SK-N-SH treated with all-trans-retinoic acid at 6 μM for 48 hours (cell line): ENCODE measurements around the gene DIP2C.

Experiments
- ATAC-seq: fragments of 200-7000 bp; cut with Tn5 transposase; 3 replicates; pipeline ENCODE4 v1.9.1; 2020; ENCODE audit warnings: mild to moderate bottlenecking, moderate library complexity
- ARNTL ChIP-seq: fragments of 450-650 bp; formaldehyde crosslinking; IDR thresholded peaks from 2 replicates; pipeline ENCODE4 v1.5.0; 2020; ENCODE audit warnings: low read depth, mild to moderate bottlenecking, moderate library complexity, borderline replicate concordance
- BACH2 ChIP-seq: fragments of 250-450 bp; sonication (Bioruptor Pico); IDR thresholded peaks from 2 replicates; pipeline ENCODE4 v1.9.0; 2021; ENCODE audit warnings: mild to moderate bottlenecking, borderline replicate concordance
- CSDC2 ChIP-seq: fragments of 250-450 bp; sonication (Bioruptor Pico); IDR thresholded peaks from 2 replicates; pipeline ENCODE4 v1.5.0; 2020; ENCODE audit warnings: mild to moderate bottlenecking, moderate library complexity
- ESRRG ChIP-seq: fragments of 250-450 bp; sonication (Bioruptor Pico); IDR thresholded peaks from 2 replicates; pipeline ENCODE4 v1.6.1; 2021; ENCODE audit warnings: mild to moderate bottlenecking
- GLIS3 ChIP-seq: fragments of 250-450 bp; sonication (Bioruptor Pico); IDR thresholded peaks from 2 replicates; pipeline ENCODE4 v1.5.0; 2020; ENCODE audit warnings: mild to moderate bottlenecking, moderate library complexity
- ISL1 ChIP-seq: fragments of 250-450 bp; sonication (Bioruptor Pico); IDR thresholded peaks from 2 replicates; pipeline ENCODE4 v2.1.2; 2022; ENCODE audit warnings: mild to moderate bottlenecking, moderate library complexity
- PPARA ChIP-seq: fragments of 250-450 bp; sonication (Bioruptor Pico); IDR thresholded peaks from 2 replicates; pipeline ENCODE4 v1.5.0; 2020; ENCODE audit warnings: mild to moderate bottlenecking, borderline replicate concordance
- RARB ChIP-seq: fragments of 250-450 bp; sonication (Bioruptor Pico); IDR thresholded peaks from 2 replicates; pipeline ENCODE4 v1.8.0; 2021; ENCODE audit warnings: mild to moderate bottlenecking, moderate library complexity
- SNAI2 ChIP-seq: fragments of 250-450 bp; sonication (Bioruptor Pico); IDR thresholded peaks from 2 replicates; pipeline ENCODE4 v1.5.0; 2020; ENCODE audit warnings: mild to moderate bottlenecking, moderate library complexity
- TCF4 ChIP-seq: fragments of 250-450 bp; sonication (Bioruptor Pico); IDR thresholded peaks from 2 replicates; pipeline ENCODE4 v1.8.0; 2021; ENCODE audit warnings: mild to moderate bottlenecking, moderate library complexity, borderline replicate concordance
- TOX ChIP-seq: fragments of 250-450 bp; sonication (Bioruptor Pico); IDR thresholded peaks from 2 replicates; pipeline ENCODE4 v1.8.0; 2021; ENCODE audit warnings: mild to moderate bottlenecking, moderate library complexity, borderline replicate concordance
- ZC3H10 ChIP-seq: fragments of 250-450 bp; sonication (Bioruptor Pico); IDR thresholded peaks from 2 replicates; pipeline ENCODE4 v1.5.1; 2021; ENCODE audit warnings: mild to moderate bottlenecking, moderate library complexity
- ZFP3 ChIP-seq: fragments of 250-450 bp; sonication (Bioruptor Pico); IDR thresholded peaks from 2 replicates; pipeline ENCODE4 v1.5.0; 2020; ENCODE audit warnings: mild to moderate bottlenecking, moderate library complexity
- ZFP30 ChIP-seq: fragments of 450-650 bp; formaldehyde crosslinking; IDR thresholded peaks from 2 replicates; pipeline ENCODE4 v1.5.0; 2022; ENCODE audit warnings: mild to moderate bottlenecking, moderate library complexity
- ZNF565 ChIP-seq: fragments of 450-650 bp; formaldehyde crosslinking; conservative IDR thresholded peaks from 2 replicates; pipeline ENCODE4 v1.5.0; 2020; ENCODE audit warnings: low read depth, mild to moderate bottlenecking, moderate library complexity
- ZNF70 ChIP-seq: fragments of 450-650 bp; formaldehyde crosslinking; IDR thresholded peaks from 2 replicates; pipeline ENCODE4 v1.5.0; 2020; ENCODE audit warnings: mild to moderate bottlenecking, moderate library complexity
- ZNF8 ChIP-seq: fragments of 450-650 bp; formaldehyde crosslinking; IDR thresholded peaks from 2 replicates; pipeline ENCODE4 v1.5.0; 2020; ENCODE audit warnings: mild to moderate bottlenecking, moderate library complexity
- TF ChIP-seq, protein P1 (sequence below): fragments of 250-450 bp; sonication (Bioruptor Pico); IDR thresholded peaks from 2 replicates; pipeline ENCODE4 v1.5.1; 2020; ENCODE audit warnings: low read depth, mild to moderate bottlenecking, moderate library complexity
- TF ChIP-seq, protein P2 (sequence below): fragments of 250-450 bp; sonication (Bioruptor Pico); IDR thresholded peaks from 2 replicates; pipeline ENCODE4 v1.8.0; 2020; ENCODE audit warnings: mild to moderate bottlenecking, moderate library complexity, borderline replicate concordance
- TF ChIP-seq, protein P3 (sequence below): fragments of 250-450 bp; sonication (Bioruptor Pico); IDR thresholded peaks from 2 replicates; pipeline ENCODE4 v1.5.0; 2020; ENCODE audit warnings: mild to moderate bottlenecking, moderate library complexity
- TF ChIP-seq, protein P4 (sequence below): fragments of 250-450 bp; sonication (Bioruptor Pico); IDR thresholded peaks from 2 replicates; pipeline ENCODE4 v1.5.1; 2021; ENCODE audit warnings: mild to moderate bottlenecking, moderate library complexity
- TF ChIP-seq, protein P5 (sequence below): fragments of 250-450 bp; sonication (Bioruptor Pico); IDR thresholded peaks from 2 replicates; pipeline ENCODE4 v1.8.0; 2021; ENCODE audit warnings: low read depth, mild to moderate bottlenecking, moderate library complexity, borderline replicate concordance

DIP2C gene

DNA sequence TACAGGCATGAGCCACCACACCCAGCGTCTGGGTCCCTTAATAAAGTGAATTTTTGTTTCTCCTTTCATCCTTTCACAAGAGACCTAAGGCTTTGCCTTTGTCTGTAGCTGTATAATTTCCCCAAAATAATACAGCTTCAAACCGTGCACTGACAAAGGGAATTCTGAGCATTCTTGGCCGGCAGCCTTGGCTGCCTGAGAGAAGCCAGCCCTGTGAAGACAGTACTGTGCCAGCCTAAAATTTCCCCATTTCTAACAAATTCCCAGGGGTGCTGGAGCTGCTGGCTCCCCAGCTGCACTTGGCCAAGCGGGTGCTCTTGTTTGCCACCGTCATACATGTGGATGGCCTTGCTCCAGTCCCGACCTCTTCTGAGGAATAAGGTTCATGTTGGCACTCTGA is 448.0 kb downstream of the DIP2C start (continued):
- TF ChIP-seq, protein P1, sequence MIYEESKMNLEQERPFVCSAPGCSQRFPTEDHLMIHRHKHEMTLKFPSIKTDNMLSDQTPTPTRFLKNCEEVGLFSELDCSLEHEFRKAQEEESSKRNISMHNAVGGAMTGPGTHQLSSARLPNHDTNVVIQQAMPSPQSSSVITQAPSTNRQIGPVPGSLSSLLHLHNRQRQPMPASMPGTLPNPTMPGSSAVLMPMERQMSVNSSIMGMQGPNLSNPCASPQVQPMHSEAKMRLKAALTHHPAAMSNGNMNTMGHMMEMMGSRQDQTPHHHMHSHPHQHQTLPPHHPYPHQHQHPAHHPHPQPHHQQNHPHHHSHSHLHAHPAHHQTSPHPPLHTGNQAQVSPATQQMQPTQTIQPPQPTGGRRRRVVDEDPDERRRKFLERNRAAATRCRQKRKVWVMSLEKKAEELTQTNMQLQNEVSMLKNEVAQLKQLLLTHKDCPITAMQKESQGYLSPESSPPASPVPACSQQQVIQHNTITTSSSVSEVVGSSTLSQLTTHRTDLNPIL (CRISPR knock-in tag) = no peak
- TF ChIP-seq PPARA (CRISPR knock-in tag) = no peak
- no peak for TF ChIP-seq TCF4 (CRISPR knock-in tag)
- TF ChIP-seq, protein P2, sequence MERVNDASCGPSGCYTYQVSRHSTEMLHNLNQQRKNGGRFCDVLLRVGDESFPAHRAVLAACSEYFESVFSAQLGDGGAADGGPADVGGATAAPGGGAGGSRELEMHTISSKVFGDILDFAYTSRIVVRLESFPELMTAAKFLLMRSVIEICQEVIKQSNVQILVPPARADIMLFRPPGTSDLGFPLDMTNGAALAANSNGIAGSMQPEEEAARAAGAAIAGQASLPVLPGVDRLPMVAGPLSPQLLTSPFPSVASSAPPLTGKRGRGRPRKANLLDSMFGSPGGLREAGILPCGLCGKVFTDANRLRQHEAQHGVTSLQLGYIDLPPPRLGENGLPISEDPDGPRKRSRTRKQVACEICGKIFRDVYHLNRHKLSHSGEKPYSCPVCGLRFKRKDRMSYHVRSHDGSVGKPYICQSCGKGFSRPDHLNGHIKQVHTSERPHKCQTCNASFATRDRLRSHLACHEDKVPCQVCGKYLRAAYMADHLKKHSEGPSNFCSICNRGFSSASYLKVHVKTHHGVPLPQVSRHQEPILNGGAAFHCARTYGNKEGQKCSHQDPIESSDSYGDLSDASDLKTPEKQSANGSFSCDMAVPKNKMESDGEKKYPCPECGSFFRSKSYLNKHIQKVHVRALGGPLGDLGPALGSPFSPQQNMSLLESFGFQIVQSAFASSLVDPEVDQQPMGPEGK (CRISPR knock-in tag) = no peak
- no peak for TF ChIP-seq ISL1 (CRISPR knock-in tag)
- no peak for TF ChIP-seq ZNF8 (CRISPR knock-in tag)
- TF ChIP-seq ZNF70 (CRISPR knock-in tag) = no peak
- no peak for TF ChIP-seq CSDC2
- TF ChIP-seq BACH2 (CRISPR knock-in tag) = no peak
- no peak for TF ChIP-seq TOX
- TF ChIP-seq ZNF565 = no peak
- no peak for TF ChIP-seq ZC3H10
- TF ChIP-seq SNAI2 (CRISPR knock-in tag) = no peak

DNA sequence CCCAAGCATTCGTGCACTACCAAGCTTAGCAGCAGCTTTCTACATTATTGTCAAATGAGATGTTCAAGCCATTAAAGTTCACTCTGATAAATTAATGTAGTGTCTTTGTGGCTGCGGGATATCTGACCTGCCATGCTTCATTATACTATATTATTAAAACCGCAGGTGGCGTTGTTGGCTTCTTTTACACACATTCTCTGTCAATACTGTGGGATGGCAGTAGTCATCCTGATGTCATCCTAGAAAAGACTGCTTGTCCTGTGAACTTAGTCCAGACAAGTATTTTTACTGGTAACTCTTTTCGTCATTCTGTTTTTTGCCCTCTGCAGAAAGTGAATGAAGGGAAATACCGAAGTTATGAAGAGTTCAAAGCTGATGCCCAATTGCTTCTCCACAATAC is 450.4 kb downstream of the DIP2C start:
- TF ChIP-seq, protein P3, sequence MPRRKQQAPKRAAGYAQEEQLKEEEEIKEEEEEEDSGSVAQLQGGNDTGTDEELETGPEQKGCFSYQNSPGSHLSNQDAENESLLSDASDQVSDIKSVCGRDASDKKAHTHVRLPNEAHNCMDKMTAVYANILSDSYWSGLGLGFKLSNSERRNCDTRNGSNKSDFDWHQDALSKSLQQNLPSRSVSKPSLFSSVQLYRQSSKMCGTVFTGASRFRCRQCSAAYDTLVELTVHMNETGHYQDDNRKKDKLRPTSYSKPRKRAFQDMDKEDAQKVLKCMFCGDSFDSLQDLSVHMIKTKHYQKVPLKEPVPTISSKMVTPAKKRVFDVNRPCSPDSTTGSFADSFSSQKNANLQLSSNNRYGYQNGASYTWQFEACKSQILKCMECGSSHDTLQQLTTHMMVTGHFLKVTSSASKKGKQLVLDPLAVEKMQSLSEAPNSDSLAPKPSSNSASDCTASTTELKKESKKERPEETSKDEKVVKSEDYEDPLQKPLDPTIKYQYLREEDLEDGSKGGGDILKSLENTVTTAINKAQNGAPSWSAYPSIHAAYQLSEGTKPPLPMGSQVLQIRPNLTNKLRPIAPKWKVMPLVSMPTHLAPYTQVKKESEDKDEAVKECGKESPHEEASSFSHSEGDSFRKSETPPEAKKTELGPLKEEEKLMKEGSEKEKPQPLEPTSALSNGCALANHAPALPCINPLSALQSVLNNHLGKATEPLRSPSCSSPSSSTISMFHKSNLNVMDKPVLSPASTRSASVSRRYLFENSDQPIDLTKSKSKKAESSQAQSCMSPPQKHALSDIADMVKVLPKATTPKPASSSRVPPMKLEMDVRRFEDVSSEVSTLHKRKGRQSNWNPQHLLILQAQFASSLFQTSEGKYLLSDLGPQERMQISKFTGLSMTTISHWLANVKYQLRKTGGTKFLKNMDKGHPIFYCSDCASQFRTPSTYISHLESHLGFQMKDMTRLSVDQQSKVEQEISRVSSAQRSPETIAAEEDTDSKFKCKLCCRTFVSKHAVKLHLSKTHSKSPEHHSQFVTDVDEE (CRISPR knock-in tag) = no peak
- TF ChIP-seq RARB (CRISPR knock-in tag) (no peak), ZNF8 (CRISPR knock-in tag) (no peak), ZC3H10 (no peak), ARNTL (CRISPR knock-in tag) (no peak), ISL1 (CRISPR knock-in tag) (no peak), TOX (no peak), GLIS3 (no peak), TCF4 (CRISPR knock-in tag) (no peak), ESRRG (CRISPR knock-in tag) (no peak), ZFP3 (no peak), PPARA (CRISPR knock-in tag) (no peak), ZNF565 (no peak), ZFP30 (CRISPR knock-in tag) (no peak)
- TF ChIP-seq, protein P4, sequence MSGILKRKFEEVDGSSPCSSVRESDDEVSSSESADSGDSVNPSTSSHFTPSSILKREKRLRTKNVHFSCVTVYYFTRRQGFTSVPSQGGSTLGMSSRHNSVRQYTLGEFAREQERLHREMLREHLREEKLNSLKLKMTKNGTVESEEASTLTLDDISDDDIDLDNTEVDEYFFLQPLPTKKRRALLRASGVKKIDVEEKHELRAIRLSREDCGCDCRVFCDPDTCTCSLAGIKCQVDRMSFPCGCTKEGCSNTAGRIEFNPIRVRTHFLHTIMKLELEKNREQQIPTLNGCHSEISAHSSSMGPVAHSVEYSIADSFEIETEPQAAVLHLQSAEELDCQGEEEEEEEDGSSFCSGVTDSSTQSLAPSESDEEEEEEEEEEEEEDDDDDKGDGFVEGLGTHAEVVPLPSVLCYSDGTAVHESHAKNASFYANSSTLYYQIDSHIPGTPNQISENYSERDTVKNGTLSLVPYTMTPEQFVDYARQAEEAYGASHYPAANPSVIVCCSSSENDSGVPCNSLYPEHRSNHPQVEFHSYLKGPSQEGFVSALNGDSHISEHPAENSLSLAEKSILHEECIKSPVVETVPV (CRISPR knock-in tag) = no peak
- TF ChIP-seq, protein P2 (CRISPR knock-in tag) = no peak
- TF ChIP-seq, protein P5, sequence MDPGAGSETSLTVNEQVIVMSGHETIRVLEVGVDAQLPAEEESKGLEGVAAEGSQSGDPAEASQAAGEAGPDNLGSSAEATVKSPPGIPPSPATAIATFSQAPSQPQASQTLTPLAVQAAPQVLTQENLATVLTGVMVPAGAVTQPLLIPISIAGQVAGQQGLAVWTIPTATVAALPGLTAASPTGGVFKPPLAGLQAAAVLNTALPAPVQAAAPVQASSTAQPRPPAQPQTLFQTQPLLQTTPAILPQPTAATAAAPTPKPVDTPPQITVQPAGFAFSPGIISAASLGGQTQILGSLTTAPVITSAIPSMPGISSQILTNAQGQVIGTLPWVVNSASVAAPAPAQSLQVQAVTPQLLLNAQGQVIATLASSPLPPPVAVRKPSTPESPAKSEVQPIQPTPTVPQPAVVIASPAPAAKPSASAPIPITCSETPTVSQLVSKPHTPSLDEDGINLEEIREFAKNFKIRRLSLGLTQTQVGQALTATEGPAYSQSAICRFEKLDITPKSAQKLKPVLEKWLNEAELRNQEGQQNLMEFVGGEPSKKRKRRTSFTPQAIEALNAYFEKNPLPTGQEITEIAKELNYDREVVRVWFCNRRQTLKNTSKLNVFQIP (CRISPR knock-in tag) = no peak
- ATAC-seq = no peak
